Measurements from ENCODE around the gene LRIT1. TPM values are rescaled to one million over a fixed set of nuclear protein-coding genes. Genes with fewer than 3 reads are reported as not detected.

The LRIT1 gene
- total RNA-seq (2021): not detected in 3 replicates
- Bru-seq, nascent RNA: percentile 3 among the genes with signal in this experiment
- long read RNA-seq, experiment 1: 0 reads
- long read RNA-seq, experiment 2: 0 reads
- long read RNA-seq, experiment 3: 0 reads

DNA sequence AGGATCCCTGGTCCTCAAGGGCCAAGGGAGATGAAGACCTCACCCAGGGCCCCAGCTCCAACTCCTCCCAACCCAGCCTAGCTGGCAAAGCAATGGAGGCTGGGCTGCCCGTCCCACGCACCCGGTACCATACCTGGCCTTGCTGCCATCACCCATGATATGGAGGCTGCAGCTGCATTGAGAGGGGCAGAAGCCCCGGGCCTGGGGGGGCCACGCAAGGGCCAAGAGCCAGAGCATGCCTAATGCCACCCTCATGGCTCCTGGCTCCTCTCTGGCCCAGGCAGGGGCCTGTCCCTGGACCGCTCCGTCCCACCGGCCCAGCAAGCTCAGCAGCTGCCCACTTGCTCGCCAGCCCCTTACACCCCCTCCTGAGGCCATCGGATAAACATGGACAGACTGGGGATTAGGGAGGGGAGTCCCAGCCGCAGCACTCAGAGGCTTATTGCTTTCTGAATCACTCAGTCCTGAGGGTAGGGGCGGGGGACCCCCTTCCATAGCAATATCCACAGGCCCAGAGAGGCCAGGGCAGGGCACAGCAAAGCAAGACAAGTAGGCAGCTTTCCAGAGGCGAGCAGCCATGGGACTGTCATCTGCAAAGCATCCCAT is at the start of gene LRIT1:
TSS of gene LRIT1 (minus strand) at position 362 of the 606 bp plus-strand sequence. CDS start at position 255, 107 bp downstream.
- no peaks in the 10 kb centered on the region for H3K36me3 Mint-ChIP-seq
- peaks cover 27% of the 10 kb centered on the region for H3K27me3 Mint-ChIP-seq (ENCODE audit: low read depth)
- H3K9me3 Mint-ChIP-seq: no peaks in the 10 kb centered on the region
- 0 out of 2 replicates have a peak, but pooled peaks cover 4% of the 10 kb centered on the region for H3K4me1 Mint-ChIP-seq
- H3K4me3 Mint-ChIP-seq: no peak within 1 kb of the TSS
- ATAC-seq: no peak
- ChIA-PET POLR2A (no interaction called here), CTCF (interaction anchor here (1.2 kb wide), 1 partner anchor 296 kb away, joined by 6 read pairs; no protein-coding TSS in a partner anchor)
- TF ChIP-seq, protein P1, sequence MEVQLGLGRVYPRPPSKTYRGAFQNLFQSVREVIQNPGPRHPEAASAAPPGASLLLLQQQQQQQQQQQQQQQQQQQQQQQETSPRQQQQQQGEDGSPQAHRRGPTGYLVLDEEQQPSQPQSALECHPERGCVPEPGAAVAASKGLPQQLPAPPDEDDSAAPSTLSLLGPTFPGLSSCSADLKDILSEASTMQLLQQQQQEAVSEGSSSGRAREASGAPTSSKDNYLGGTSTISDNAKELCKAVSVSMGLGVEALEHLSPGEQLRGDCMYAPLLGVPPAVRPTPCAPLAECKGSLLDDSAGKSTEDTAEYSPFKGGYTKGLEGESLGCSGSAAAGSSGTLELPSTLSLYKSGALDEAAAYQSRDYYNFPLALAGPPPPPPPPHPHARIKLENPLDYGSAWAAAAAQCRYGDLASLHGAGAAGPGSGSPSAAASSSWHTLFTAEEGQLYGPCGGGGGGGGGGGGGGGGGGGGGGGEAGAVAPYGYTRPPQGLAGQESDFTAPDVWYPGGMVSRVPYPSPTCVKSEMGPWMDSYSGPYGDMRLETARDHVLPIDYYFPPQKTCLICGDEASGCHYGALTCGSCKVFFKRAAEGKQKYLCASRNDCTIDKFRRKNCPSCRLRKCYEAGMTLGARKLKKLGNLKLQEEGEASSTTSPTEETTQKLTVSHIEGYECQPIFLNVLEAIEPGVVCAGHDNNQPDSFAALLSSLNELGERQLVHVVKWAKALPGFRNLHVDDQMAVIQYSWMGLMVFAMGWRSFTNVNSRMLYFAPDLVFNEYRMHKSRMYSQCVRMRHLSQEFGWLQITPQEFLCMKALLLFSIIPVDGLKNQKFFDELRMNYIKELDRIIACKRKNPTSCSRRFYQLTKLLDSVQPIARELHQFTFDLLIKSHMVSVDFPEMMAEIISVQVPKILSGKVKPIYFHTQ (CRISPR knock-in tag; IDR thresholded peaks at IDR 0.05): no peak
- TF ChIP-seq TEAD1 (CRISPR knock-in tag; IDR thresholded peaks at IDR 0.05) (no peak), NFE2L1 (CRISPR knock-in tag; IDR thresholded peaks at IDR 0.05) (no peak), MXD4 (CRISPR knock-in tag; IDR thresholded peaks at IDR 0.05; ENCODE audit: borderline replicate concordance) (no peak), ZNF281 (CRISPR knock-in tag; IDR thresholded peaks at IDR 0.05) (no peak), ZNF416 (CRISPR knock-in tag; IDR thresholded peaks at IDR 0.05) (no peak), ZNF671 (CRISPR knock-in tag; IDR thresholded peaks at IDR 0.05) (no peak), SMAD3 (CRISPR knock-in tag; IDR thresholded peaks at IDR 0.05; ENCODE audit: borderline replicate concordance) (no peak), RELA (CRISPR knock-in tag; IDR thresholded peaks at IDR 0.05; ENCODE audit: borderline replicate concordance) (no peak), ZNF263 (CRISPR knock-in tag; IDR thresholded peaks at IDR 0.05; ENCODE audit: low read depth) (no peak), E2F4 (CRISPR knock-in tag; IDR thresholded peaks at IDR 0.05; ENCODE audit: borderline replicate concordance, low read depth) (no peak)
- TF ChIP-seq, protein P2, sequence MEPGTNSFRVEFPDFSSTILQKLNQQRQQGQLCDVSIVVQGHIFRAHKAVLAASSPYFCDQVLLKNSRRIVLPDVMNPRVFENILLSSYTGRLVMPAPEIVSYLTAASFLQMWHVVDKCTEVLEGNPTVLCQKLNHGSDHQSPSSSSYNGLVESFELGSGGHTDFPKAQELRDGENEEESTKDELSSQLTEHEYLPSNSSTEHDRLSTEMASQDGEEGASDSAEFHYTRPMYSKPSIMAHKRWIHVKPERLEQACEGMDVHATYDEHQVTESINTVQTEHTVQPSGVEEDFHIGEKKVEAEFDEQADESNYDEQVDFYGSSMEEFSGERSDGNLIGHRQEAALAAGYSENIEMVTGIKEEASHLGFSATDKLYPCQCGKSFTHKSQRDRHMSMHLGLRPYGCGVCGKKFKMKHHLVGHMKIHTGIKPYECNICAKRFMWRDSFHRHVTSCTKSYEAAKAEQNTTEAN (CRISPR knock-in tag; IDR thresholded peaks at IDR 0.05): no peak
- DNase-seq (ENCODE audit: low spot score): no peak
- no peak within 1 kb of the TSS for H3K27ac Mint-ChIP-seq

DNA sequence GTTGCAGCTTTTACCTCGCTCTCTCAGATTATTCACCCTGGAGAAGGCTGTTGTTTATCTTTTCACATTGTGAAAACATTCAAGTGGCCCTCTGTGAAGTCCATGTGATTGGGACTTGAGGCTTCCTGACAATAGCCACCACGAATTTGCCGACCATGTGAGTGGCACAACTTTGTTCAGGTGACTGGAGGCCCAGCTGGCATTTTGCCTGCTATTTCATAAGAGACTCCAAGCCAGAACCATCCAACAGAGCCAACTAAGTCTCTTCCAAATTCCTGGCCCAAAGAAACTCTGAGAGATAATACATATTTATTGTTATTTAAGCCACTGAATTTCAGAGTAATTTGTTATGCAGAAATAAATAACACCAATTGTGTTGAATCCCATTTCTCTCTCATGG is 48.9 kb upstream of the LRIT1 start:
- POLR2A ChIA-PET: no interaction called here
- CTCF ChIA-PET: no interaction called here
- Mint-ChIP-seq H3K27me3 (ENCODE audit: low read depth) (no peaks in the 10 kb centered on the region), H3K4me3 (no peak overlapping the region), H3K4me1 (peaks cover 17% of the 10 kb centered on the region), H3K27ac (no peak overlapping the region), H3K36me3 (no peaks in the 10 kb centered on the region), H3K9me3 (no peaks in the 10 kb centered on the region)
- DNase-seq (ENCODE audit: low spot score): no peak
- ATAC-seq: no peak
- TF ChIP-seq IRF1 (CRISPR knock-in tag; IDR thresholded peaks at IDR 0.05) (no peak), ATF1 (CRISPR knock-in tag; IDR thresholded peaks at IDR 0.05) (no peak), PRDM15 (CRISPR knock-in tag; IDR thresholded peaks at IDR 0.05) (no peak)
- TF ChIP-seq, protein P3, sequence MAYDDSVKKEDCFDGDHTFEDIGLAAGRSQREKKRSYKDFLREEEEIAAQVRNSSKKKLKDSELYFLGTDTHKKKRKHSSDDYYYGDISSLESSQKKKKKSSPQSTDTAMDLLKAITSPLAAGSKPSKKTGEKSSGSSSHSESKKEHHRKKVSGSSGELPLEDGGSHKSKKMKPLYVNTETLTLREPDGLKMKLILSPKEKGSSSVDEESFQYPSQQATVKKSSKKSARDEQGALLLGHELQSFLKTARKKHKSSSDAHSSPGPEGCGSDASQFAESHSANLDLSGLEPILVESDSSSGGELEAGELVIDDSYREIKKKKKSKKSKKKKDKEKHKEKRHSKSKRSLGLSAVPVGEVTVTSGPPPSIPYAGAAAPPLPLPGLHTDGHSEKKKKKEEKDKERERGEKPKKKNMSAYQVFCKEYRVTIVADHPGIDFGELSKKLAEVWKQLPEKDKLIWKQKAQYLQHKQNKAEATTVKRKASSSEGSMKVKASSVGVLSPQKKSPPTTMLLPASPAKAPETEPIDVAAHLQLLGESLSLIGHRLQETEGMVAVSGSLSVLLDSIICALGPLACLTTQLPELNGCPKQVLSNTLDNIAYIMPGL (CRISPR knock-in tag; IDR thresholded peaks at IDR 0.05): no peak
- TF ChIP-seq, protein P4, sequence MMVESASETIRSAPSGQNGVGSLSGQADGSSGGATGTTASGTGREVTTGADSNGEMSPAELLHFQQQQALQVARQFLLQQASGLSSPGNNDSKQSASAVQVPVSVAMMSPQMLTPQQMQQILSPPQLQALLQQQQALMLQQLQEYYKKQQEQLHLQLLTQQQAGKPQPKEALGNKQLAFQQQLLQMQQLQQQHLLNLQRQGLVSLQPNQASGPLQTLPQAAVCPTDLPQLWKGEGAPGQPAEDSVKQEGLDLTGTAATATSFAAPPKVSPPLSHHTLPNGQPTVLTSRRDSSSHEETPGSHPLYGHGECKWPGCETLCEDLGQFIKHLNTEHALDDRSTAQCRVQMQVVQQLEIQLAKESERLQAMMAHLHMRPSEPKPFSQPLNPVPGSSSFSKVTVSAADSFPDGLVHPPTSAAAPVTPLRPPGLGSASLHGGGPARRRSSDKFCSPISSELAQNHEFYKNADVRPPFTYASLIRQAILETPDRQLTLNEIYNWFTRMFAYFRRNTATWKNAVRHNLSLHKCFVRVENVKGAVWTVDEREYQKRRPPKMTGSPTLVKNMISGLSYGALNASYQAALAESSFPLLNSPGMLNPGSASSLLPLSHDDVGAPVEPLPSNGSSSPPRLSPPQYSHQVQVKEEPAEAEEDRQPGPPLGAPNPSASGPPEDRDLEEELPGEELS (CRISPR knock-in tag; IDR thresholded peaks at IDR 0.05): no peak
